ENCODE data around the gene ETV1.

Gene ETV1

DNA sequence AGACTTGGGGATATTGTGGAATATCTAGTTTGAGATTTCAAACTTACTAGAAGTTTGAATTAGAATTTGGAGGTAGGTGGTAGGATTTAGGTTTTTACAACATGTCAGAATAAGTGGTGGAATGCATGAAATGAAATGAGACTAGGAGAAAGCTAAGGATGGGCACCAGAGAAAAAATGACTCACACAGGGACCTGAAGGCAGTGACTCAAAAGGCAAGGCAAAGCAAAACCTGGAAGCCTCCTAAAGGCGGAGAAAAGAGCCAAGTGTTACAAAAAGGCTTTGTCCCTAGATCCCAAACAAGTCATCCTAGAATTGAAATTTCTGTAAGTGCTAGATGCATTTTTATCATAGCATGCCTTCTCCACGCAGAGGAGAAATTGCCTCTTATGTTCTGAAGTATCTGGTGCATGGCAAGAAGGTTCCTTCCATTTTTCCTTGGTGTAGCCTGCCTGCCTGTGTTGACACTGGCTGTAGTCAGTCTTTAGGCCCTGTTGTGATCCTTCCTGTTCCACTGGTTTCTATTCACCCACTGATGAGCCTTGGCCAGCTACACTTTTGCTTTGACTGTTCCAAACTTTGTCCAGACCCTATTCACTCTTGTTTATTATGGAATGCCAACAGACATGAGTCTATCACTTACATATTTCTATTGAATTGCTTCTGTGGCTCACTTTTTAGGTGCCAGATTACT, 109.3 kb downstream of the ETV1 start:
- DNase-seq (ENCODE audit: low spot score): no peak

DNA sequence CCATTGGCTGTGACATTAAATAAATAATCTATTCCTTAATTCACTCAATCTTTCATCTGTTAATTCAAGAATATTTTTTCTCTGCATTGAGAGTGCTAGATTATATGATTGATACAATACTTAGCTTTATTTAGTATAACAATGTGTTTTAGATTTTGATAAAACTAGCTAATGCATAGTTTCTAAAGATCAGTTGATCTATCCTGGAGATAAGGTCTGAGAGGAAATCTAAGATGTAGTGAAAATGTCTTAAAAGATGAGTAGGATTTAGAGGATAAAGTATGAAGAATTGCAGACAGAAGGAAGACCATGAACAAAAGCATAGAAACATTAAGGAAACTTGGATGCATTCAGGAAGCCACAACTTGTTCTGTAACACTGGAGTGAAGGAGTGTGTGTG, 110.3 kb downstream of the ETV1 start:
- no peak for DNase-seq (ENCODE audit: low spot score)

DNA sequence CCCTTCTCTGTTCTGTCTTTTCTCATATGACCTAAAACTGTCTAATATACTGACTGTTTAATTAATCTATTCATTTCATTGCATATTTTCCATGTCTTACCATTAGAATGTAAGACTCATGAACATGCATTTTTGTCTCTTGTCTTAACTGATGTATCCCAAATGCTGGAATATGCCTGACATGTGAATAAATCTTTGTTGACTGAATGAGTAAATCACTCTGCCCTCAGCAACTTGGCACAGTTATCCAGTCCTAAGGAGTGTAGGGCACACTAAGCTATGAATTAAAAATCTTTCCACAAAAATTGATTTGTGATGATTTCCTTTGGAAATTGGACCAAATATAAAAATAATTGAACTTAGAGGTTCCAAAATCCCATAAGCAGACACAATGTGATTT, 111.3 kb downstream of the ETV1 start:
- DNase-seq (ENCODE audit: low spot score): no peak

DNA sequence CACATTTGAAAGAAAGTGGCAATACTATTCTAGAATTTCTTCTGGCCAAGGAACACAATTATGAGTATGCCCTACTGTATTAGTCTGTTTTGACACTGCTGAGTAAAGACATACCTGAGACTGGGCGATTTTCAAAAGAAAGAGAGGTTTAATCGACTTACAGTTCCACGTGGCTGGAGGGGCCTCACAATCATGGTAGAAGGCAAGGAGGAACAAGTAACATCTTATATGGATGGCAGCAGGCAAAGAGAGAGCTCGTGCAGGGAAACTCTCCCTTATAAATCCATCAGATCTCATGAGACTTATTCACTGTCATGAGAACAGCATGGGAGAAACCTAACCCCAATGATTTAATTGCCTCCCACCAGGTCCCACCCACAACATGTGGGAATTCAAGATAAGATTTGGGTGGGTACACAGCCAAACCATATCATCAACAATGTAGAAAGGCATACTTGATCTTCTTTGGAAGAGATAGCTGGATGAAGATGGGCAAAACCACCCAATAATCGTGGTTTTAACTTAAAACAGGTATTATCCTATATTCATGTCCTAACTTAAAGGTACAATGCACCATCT, 113.9 kb downstream of the ETV1 start:
- DNase-seq (ENCODE audit: low spot score): no peak

DNA sequence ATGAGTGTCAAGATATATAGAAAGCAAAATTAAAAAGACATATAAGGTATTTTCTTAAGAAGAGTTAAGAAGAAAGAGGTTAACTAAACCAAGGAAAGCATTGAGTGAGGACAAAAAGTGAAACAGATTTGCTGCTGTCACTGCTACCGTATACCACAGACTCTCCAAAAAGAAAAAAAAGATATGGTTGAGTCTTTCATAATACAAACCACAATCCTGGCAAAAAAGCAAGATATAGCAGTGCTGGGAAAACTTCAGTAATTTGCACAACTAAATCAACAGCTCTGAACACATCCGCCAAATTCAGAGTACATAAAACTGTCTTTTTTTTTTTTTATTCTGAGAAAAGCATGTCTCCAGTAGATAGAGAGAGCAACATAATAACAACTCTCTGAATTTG, 114.7 kb downstream of the ETV1 start:
- DNase-seq (ENCODE audit: low spot score): no peak

DNA sequence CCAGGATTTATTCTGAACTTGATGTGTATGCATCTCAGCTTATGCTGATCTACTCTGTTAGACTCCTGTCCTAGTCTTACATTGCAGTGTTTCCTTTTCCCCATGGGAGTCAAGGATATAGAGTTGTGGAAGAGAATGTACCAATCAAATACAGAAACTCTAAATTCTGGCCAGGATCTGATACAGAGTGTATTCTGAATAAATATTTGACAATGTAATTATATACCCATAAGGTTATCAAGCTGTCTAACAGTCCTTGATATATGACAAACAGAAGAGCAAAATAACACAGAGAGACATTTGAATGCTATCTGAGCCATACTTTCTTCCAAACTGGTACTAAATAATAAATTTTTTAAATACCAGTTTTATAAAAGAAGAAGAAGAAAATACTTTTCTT, 116.8 kb downstream of the ETV1 start:
- no peak for DNase-seq (ENCODE audit: low spot score)

DNA sequence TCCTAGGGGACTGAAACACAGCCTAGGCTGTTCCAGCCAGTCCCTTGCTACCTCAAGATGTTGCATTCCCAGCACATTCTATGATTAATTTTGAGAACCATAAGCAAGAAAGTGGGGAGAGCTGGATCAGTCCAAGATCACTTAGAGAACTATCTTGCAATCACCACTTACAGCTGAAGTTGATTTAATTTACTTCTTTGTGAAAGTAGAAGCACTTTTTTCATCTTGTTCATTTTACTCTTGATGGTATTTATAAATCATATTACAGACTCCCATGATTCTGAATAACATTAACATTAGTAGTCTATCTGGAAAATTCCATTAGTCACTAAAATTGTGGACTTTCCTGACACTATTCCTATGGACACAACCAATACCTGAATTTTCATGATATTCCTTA, 118.5 kb downstream of the ETV1 start:
- DNase-seq (ENCODE audit: low spot score): no peak

DNA sequence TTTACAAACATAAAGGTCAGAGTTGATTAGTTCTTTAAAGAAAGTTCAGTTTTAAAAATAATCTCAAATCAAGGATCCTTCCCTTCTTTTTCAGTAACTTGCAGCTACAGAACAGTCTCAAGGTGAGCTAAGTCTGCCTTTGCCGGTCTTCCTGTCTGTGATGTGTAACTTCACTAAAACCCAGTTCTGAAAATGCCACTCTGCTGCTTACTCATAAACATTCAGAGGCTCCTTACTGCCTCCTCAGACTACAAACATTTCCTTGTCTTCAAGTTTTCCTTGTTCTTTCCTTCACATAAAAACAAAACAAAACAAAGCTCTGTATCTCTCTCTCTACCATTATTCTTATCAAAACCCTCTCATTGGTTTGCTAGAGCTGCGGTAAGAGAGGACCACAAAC, 128.7 kb downstream of the ETV1 start:
- DNase-seq (ENCODE audit: low spot score): no peak

DNA sequence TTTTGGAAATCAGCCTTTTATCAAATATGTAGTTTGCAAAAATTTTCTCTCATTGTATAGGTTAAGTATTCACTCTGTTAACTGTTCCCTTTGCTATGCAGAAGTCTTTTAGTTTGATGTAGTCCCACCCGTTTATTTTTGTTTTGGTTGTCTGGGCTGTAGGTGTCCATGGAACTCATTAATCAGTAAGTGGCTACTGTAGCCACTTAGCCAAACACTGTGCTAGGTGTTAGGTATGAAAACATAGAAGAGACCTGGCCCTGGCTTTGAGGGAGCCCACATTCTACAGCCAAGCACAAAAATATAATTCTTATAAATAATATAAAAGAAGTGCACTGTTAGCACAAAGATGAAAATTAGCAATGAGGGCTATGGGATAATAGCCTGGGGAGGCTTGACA, 133.5 kb downstream of the ETV1 start:
- no peak for DNase-seq (ENCODE audit: low spot score)

DNA sequence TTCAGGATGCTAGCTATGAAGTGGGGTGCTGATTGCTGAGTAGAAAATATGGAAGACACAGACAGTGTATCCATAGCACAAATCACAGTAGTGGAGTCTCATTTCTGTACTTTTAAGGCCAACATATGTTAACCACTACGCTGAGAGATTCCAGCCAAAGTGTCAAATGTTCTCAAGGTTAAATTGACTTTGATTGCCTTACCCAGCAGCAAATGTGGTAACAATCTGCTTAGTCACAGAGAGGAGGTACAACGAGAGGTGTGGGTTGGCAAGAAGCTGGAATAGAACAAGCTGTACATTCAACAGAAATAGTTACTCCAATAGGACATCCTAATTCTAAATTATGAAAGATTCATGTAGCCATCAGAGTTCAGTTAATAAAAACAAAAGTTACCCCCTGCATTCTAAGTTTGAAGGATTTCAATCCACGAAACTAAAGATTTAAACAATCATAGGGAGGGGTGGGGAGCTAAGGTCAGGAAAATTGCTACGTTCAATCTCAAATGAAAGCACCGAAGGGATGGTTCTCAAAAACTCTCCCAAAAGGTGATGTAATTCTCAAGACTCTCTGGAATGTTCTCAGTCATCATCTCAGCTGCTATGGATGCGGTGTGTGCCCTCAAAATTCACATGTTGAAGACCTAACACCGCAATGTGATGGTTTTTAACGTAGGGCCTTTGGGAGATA, 137.0 kb downstream of the ETV1 start:
- no peak for DNase-seq (ENCODE audit: low spot score)

DNA sequence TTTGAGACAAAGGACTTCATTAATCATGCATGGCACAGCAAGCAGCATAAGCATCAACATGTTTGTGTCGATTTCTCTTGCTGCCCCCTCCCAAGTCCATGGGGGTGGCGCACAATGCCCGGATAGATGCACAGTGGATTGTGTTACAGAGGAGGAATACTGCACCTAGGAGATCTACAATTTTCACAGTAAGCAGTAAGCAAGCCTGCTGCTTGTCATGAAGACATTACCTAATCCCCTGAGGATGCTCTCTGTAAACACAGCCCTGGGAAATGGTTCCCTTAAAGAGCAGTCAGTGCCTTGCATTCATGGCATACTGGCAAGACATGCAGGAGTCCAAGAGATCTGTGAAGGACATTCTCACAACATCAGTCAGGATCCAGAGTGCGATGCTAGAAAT, 137.7 kb downstream of the ETV1 start:
- DNase-seq (ENCODE audit: low spot score): no peak

DNA sequence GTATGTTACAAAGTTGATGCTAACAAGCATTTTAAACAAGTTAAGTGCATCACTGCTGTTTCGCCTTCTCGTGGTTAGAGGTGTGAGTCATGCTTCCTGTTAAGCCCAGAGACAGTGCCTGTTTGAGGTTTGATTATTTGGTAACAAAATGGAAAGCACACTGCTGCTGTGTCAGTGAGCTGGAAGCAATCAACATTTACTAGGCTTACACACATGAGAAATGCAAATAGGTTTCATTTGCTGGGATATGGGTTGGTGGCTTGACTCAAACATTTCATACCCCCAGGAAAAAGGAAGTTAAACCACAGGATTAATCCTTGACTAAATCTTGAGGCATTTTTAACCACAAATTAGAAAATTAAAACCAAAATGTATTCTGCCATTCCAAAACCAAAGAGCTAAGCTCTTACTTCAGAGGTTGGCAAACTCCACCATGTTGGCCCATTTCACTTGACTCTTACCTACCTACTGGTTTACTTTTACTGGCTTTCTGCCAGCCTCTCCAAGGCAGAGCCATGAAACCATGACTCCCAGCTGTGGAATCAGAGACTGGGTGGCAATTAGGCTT, 139.2 kb downstream of the ETV1 start:
- DNase-seq (ENCODE audit: low spot score): no peak

DNA sequence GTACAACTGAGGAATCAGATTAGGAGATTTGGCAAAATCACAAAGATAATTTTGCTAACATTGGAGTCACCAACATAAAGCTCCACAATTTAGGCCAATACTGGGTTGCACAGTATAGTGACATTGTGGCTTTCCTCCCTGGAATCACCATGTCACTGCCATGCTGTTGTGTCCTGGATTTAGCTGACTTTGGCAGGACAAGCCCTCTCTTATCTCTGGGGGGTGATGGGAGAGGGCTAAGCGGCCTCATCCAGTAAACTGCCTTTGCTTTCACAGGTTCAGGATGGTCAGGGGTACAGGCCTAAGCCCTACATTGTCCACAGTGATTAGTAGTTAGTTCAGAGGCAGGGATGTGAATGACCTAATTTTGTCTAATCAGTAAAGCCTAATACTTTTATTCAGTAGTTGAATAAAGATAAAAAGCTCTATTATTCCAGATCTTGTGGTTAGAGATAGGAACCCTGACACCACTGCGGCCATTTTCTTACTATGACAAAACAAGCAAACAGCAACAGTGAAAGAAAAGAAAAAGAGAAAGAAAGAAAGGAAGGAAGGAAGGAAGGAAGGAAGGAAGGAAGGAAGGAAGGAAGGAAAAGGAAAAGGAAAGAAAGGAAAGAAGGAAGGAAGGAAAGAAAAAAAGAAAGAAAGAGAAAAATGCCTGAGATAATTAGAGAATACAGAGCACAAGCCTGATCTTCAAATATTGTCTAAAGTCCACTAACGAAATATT, 140.1 kb downstream of the ETV1 start:
- no peak for DNase-seq (ENCODE audit: low spot score)

DNA sequence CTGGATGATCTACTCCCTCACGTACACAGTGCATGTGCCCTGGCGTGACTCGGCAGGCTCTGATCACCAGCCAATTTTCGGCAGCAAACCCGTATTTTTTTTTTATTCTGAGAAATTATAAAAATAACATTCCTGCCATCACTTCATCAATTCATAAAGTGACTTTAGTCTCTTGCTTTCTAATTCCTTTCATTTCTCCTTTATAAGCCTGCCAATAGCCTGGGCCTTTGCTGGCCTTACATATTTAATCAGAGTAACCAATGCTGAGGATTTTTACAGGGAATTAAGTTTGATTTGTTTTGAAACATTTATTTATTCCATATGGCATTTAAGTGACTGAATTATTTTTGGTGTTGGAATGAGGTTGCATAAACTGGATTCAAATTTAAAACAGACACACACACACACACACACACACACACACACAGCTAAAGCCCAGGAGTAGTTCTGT, 140.8 kb downstream of the ETV1 start:
- DNase-seq (ENCODE audit: low spot score): no peak

DNA sequence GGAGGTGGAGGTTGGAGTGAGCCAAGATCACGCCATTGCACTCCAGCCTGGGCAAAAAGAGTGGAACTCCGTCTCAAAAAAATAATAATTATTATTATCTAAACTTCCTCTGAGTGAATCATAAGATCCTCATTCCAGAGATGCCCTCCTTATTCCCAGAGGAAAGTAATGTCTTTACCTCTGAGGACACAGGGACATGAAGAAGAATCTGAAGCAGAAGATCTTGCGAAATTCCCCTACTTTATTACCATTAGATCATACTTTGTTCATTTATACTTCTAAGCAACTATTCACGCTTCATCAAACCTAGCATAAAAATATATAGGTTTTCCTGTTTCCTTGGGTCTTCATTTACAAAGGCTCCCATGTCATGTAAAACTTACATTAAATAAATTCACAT, 143.1 kb downstream of the ETV1 start:
- DNase-seq (ENCODE audit: low spot score): no peak

DNA sequence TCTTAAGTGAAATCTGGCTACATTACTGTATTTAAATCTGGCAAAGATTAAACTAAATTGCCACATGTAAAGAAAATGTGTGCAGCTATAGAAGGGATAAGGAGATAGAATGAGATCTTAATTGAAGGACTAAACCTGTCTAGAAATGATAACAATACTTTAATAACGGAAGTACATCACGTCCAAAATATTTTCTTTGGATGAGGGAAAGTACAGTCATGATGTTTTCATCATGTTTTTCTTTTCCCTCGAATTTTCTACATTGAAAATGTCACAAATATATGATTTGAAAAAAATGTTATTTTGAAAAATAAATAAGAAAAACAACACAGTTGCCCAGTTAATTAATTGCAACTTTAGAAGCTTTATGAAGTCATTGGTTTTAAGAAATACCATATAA, 143.9 kb downstream of the ETV1 start:
- no peak for DNase-seq (ENCODE audit: low spot score)

DNA sequence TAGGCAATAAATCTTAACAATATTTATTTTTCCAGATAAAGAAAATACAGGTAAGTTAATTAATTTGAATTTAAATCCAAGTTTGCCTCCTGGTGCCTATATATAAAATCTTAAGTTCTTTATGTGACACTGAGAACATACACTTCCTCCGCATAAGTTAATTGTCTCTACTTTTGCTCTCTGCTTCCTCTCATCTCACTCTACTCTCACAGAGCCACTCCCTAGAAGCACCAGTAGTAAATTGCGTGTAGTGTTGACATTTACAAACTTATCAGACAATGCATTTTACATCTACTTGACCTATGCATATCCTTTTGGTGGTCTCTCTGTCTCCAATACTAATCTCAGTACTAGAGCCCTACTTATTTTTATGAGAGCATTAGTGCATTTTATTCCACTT, 144.5 kb downstream of the ETV1 start:
- DNase-seq (ENCODE audit: low spot score): no peak

DNA sequence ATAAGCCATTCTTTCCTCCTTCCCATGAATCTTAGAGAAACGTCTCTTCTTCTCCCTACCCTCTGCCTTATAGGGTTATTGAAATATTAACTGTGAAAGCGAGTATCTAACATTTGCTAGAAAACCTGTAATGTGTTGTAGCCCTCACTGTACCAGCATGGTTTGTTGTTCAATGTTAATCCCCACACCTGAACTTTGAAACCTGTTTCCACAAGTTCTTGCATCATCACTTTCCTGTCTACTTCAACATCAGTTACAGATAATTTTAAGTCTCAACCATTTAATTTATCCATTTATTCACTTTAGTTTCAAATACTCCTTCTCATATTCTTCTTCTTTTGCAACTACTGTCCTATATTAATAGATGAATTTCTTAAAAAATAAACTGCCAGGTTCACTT, 148.2 kb downstream of the ETV1 start:
- no peak for DNase-seq (ENCODE audit: low spot score)

Data from D341Med (cell line).